ENCODE results near the gene ECD. TPM values are rescaled to one million over a fixed set of nuclear protein-coding genes. Genes with fewer than 3 reads are reported as not detected.

ECD gene
- polyA plus RNA-seq (2013, experiment 1 of 2), result 36.9 TPM
- 36.5 TPM for polyA plus RNA-seq (2013, experiment 2 of 2)

- Histone ChIP-seq H3K9ac (ENCODE audit: low read depth, low read length) (peak within 1 kb of the TSS; percentile 92), H3K9me3 (ENCODE audit: insufficient read depth, low read depth, low read length) (no peaks in the 10 kb centered on the region), H3K36me3 (ENCODE audit: insufficient read depth, low read length) (peaks cover 16% of the 10 kb centered on the region), H3K27me3 (ENCODE audit: insufficient read depth, low read length) (no peaks in the 10 kb centered on the region), H3K4me1 (ENCODE audit: insufficient read depth, low read length) (0 out of 2 replicates have a peak, but pooled peaks cover 4% of the 10 kb centered on the region), H3K4me3 (ENCODE audit: low read length) (peak within 1 kb of the TSS; percentile 95), H3K27ac (ENCODE audit: low read depth, low read length) (peak within 1 kb of the TSS; percentile 89)
- under 1% methylated on average over 49 of the region's 49 CpGs for WGBS
Measured at GRCh38 chr10:73167783-73168464, at the start of gene ECD, which contains the start of gene FAM149B1. TSS of gene ECD (minus strand) at chr10:73168008. CDS start at chr10:73163937, 4,071 bp downstream. TSS of gene FAM149B1 (plus strand) at chr10:73168119. CDS start at chr10:73168340, 221 bp downstream.

DNA sequence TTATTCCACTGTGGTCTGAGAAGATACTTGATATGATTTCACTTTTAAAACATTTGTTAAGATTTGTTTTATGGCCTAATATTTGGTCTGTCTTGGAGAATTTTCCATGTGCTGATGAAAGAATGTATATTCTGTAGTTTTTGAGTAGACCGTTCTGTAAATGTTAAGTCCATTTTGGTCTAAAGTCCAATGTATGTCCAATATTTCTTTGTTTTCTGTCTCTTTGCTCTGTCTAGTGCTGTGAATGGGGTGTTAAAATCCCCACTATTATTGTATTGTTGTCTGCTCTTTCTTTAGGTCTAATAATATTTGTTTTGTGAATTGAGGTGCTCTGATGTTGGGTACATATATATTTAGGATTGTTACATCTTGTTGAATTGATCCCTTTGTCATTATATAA is 47.9 kb upstream of the ECD start:
- Histone ChIP-seq H3K27me3 (ENCODE audit: insufficient read depth, low read length) (no peaks in the 10 kb centered on the region), H3K9ac (ENCODE audit: low read depth, low read length) (no peak overlapping the region), H3K4me3 (ENCODE audit: low read length) (no peak overlapping the region), H3K9me3 (ENCODE audit: insufficient read depth, low read depth, low read length) (no peaks in the 10 kb centered on the region), H3K27ac (ENCODE audit: low read depth, low read length) (no peak overlapping the region), H3K4me1 (ENCODE audit: insufficient read depth, low read length) (no peaks in the 10 kb centered on the region), H3K36me3 (ENCODE audit: insufficient read depth, low read length) (peaks cover 23% of the 10 kb centered on the region)
- WGBS, result 100% methylated on average over 1 of the region's 1 CpG

DNA sequence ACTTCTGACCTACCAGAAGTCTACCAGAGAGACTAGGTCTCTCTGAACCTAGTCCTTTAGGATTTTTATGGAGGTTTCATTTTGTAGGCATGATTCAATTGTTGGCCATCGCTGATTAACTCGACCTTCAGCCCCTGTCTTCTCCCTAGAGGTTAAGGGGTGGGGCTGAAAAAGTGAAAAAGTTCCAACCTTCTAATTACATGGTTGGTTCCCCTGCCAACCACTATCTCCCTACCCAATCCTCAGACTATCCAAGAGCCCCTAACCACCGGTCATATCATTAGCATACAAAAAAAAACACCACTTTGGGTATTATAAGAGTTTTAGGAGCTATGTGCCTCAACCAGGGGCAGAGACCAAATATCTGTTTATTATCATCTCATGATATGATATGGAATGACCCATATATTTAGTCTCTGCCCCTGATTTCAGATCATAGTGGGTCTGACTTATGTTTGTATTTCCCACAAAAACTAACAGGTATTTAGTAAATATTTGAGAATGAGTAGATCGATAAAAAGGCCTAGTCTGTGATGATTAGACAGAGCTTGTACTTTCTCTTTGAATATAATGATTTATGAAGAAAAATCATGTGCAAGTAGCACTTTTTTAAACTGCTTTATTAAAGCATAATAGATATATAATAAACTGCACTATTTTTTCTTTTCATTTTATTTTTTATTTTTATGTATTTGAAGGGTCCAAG is 43.5 kb upstream of the ECD start:
- H3K4me1 ChIP-seq (ENCODE audit: insufficient read depth, low read length), result no peaks in the 10 kb centered on the region
- 100% methylated on average over 3 of the region's 4 CpGs for WGBS
- H3K27me3 ChIP-seq (ENCODE audit: insufficient read depth, low read length), result no peaks in the 10 kb centered on the region
- no peak overlapping the region for H3K4me3 ChIP-seq (ENCODE audit: low read length)
- peaks cover 23% of the 10 kb centered on the region for H3K36me3 ChIP-seq (ENCODE audit: insufficient read depth, low read length)
- H3K9ac ChIP-seq (ENCODE audit: low read depth, low read length), result no peak overlapping the region
- H3K9me3 ChIP-seq (ENCODE audit: insufficient read depth, low read depth, low read length), result peaks cover 10% of the 10 kb centered on the region
- H3K27ac ChIP-seq (ENCODE audit: low read depth, low read length), result no peak overlapping the region

DNA sequence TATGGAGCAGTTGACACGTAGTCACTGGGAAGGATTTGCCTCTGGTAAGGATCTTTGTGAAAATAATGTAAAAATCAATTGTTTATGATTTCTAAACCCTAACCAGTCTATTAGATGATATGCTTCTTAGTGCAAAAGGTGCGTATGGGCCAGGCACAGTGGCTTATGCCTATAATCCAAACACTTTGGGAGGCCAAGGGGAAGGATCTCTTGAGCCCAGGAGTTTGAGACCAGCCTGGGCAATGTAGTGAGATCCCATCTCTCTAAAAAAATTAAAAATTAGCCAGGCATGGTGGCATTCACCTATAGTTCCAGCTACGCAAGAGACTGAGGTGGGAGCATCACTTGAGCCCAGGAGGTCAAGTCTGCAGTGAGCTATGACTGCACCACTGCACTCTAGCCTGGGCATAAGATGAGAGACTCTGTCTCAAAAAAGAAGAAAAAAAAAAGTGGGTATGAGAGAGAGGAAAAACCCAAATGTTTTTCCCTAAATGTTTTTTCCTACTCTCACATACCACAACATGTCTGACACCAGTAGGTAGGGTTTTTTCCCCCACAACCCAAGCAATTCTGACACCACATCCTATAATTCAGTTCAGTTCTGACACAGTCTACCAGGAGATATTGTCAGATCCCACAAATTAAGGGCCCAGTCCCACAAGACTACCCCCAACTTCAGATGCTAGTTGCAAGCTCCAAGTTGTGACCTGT is 42.7 kb upstream of the ECD start:
- Histone ChIP-seq H3K27me3 (ENCODE audit: insufficient read depth, low read length) (no peaks in the 10 kb centered on the region), H3K4me3 (ENCODE audit: low read length) (no peak overlapping the region), H3K27ac (ENCODE audit: low read depth, low read length) (no peak overlapping the region), H3K4me1 (ENCODE audit: insufficient read depth, low read length) (no peaks in the 10 kb centered on the region), H3K36me3 (ENCODE audit: insufficient read depth, low read length) (peaks cover 29% of the 10 kb centered on the region), H3K9me3 (ENCODE audit: insufficient read depth, low read depth, low read length) (peaks cover 15% of the 10 kb centered on the region), H3K9ac (ENCODE audit: low read depth, low read length) (no peak overlapping the region)
- WGBS, result 92% methylated on average over 3 of the region's 3 CpGs

GRCh38 chr10:73209705-73210104 is 41.9 kb upstream of the ECD start:
- H3K27ac ChIP-seq (ENCODE audit: low read depth, low read length), result no peak overlapping the region
- H3K9ac ChIP-seq (ENCODE audit: low read depth, low read length), result no peak overlapping the region
- H3K9me3 ChIP-seq (ENCODE audit: insufficient read depth, low read depth, low read length), result peaks cover 15% of the 10 kb centered on the region
- H3K36me3 ChIP-seq (ENCODE audit: insufficient read depth, low read length), result peaks cover 29% of the 10 kb centered on the region
- no peaks in the 10 kb centered on the region for H3K27me3 ChIP-seq (ENCODE audit: insufficient read depth, low read length)
- H3K4me1 ChIP-seq (ENCODE audit: insufficient read depth, low read length), result no peaks in the 10 kb centered on the region
- WGBS, result 91% methylated on average over 1 of the region's 1 CpG
- no peak overlapping the region for H3K4me3 ChIP-seq (ENCODE audit: low read length)

DNA sequence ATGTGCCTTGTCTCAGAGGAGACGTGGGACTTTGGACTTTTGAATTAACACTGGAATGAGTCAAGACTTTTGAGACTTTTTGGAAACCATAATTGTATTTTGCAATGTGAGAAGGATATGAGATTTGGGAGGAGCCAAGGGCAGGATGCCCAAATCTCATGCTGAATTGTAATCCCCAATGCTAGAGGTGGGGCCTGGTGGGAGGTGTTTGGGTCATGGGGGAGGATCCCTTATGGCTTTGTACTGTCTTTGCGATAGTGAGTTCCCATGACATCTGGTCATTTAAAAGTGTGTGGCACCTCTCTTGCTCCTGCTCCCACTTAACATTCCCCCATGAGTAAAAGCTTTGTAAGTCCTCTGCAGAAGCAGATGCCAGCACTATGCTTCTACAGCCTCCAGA is 40.1 kb upstream of the ECD start:
- Histone ChIP-seq H3K4me3 (ENCODE audit: low read length) (no peak overlapping the region), H3K9me3 (ENCODE audit: insufficient read depth, low read depth, low read length) (peaks cover 15% of the 10 kb centered on the region), H3K9ac (ENCODE audit: low read depth, low read length) (no peak overlapping the region), H3K27ac (ENCODE audit: low read depth, low read length) (no peak overlapping the region), H3K4me1 (ENCODE audit: insufficient read depth, low read length) (no peaks in the 10 kb centered on the region), H3K36me3 (ENCODE audit: insufficient read depth, low read length) (peaks cover 29% of the 10 kb centered on the region), H3K27me3 (ENCODE audit: insufficient read depth, low read length) (no peaks in the 10 kb centered on the region)
- WGBS, result 93% methylated on average over 2 of the region's 2 CpGs

DNA sequence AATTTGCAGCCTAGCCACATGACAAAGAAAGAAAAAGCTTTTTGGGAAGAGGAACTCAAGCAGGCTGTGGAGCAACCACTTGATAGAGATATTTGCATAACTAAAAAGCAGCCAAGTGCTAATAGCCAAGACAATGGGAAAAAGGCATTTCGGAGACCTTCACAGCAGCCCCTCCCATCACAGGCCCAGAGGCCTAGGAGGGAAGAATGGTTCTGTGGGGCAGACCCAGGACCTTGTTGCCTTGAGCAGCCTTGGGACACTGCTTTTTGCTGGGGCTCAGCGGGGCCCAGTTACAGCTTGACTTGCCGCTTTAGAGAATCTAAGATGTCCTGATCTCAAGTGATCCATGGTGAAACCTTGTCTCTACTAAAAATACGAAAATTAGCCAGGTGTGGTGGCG is 38.6 kb upstream of the ECD start:
- Histone ChIP-seq H3K9me3 (ENCODE audit: insufficient read depth, low read depth, low read length) (peaks cover 15% of the 10 kb centered on the region), H3K4me1 (ENCODE audit: insufficient read depth, low read length) (no peaks in the 10 kb centered on the region), H3K9ac (ENCODE audit: low read depth, low read length) (no peak overlapping the region), H3K27ac (ENCODE audit: low read depth, low read length) (no peak overlapping the region), H3K4me3 (ENCODE audit: low read length) (no peak overlapping the region), H3K27me3 (ENCODE audit: insufficient read depth, low read length) (no peaks in the 10 kb centered on the region), H3K36me3 (ENCODE audit: insufficient read depth, low read length) (peaks cover 27% of the 10 kb centered on the region)
- 96% methylated on average over 5 of the region's 5 CpGs for WGBS

DNA sequence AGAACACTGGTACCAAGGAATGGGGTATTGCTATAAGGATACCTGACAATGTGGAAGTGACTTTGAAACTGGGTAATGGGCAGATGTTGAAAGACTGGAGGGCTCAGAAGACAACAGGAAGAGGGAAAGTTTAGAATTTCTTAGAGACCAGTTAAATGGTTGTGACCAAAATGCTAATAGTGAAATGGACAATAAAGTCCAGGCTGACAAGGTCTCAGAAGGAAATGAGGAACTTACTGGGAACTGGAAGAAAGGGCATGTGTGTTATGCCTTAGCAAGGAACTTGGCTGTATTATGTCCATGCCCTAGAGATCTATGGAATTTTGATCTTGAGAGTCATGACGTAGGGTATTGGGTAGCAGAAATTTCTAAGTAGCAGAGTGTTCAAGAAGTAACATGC is 38.1 kb upstream of the ECD start:
- no peak overlapping the region for H3K27ac ChIP-seq (ENCODE audit: low read depth, low read length)
- 93% methylated on average over 1 of the region's 1 CpG for WGBS
- no peaks in the 10 kb centered on the region for H3K4me1 ChIP-seq (ENCODE audit: insufficient read depth, low read length)
- peaks cover 15% of the 10 kb centered on the region for H3K9me3 ChIP-seq (ENCODE audit: insufficient read depth, low read depth, low read length)
- no peak overlapping the region for H3K9ac ChIP-seq (ENCODE audit: low read depth, low read length)
- H3K27me3 ChIP-seq (ENCODE audit: insufficient read depth, low read length), result no peaks in the 10 kb centered on the region
- peaks cover 25% of the 10 kb centered on the region for H3K36me3 ChIP-seq (ENCODE audit: insufficient read depth, low read length)
- no peak overlapping the region for H3K4me3 ChIP-seq (ENCODE audit: low read length)

DNA sequence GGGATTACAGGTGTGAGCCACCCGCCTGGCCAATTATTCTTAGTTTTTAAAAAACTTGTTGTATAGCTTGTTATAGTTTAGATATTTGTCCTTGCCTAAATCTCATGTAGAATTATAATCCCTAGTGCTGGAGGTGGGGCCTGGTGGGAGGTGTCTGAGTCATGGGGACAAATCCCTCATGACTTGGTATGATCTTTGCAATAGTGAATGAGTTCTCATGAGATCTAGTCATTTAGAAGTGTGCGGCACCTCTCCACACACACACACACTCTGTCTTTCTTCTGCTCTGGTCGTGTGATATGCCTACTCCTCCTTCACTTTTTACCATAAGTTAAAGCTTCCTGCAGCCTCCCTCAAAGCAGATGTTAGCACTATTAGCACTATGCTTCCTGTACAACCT is 37.3 kb upstream of the ECD start:
- H3K9me3 ChIP-seq (ENCODE audit: insufficient read depth, low read depth, low read length), result peaks cover 15% of the 10 kb centered on the region
- no peak overlapping the region for H3K27ac ChIP-seq (ENCODE audit: low read depth, low read length)
- 97% methylated on average over 3 of the region's 3 CpGs for WGBS
- no peak overlapping the region for H3K9ac ChIP-seq (ENCODE audit: low read depth, low read length)
- H3K27me3 ChIP-seq (ENCODE audit: insufficient read depth, low read length), result no peaks in the 10 kb centered on the region
- no peak overlapping the region for H3K4me3 ChIP-seq (ENCODE audit: low read length)
- H3K36me3 ChIP-seq (ENCODE audit: insufficient read depth, low read length), result peaks cover 18% of the 10 kb centered on the region
- no peaks in the 10 kb centered on the region for H3K4me1 ChIP-seq (ENCODE audit: insufficient read depth, low read length)

DNA sequence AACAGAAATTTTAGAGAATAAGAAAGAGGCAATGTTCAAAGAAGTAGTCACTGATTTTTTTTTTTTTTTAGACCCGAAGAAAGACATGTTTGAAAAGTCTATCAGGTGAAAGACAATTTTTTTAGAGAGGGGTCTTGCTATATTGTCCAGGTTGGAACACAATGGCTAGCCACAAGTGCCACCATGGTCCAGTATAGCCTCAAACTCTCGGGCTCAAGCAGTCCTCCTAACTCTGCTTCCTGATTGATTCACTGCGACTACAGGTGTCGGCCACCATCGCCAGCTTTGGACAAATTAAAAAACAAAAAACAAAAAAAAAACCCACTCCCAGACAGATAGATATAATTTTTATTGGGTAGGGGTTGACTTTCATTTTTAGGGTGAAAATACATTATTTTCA is 22.4 kb upstream of the ECD start:
- Histone ChIP-seq H3K9me3 (ENCODE audit: insufficient read depth, low read depth, low read length) (no peaks in the 10 kb centered on the region), H3K27me3 (ENCODE audit: insufficient read depth, low read length) (no peaks in the 10 kb centered on the region), H3K4me3 (ENCODE audit: low read length) (no peak overlapping the region), H3K36me3 (ENCODE audit: insufficient read depth, low read length) (peaks cover 10% of the 10 kb centered on the region), H3K27ac (ENCODE audit: low read depth, low read length) (no peak overlapping the region), H3K4me1 (ENCODE audit: insufficient read depth, low read length) (no peaks in the 10 kb centered on the region), H3K9ac (ENCODE audit: low read depth, low read length) (no peak overlapping the region)
- 93% methylated on average over 5 of the region's 5 CpGs for WGBS

- Histone ChIP-seq H3K4me3 (ENCODE audit: low read length) (no peak overlapping the region), H3K9ac (ENCODE audit: low read depth, low read length) (no peak overlapping the region), H3K27ac (ENCODE audit: low read depth, low read length) (no peak overlapping the region), H3K27me3 (ENCODE audit: insufficient read depth, low read length) (no peaks in the 10 kb centered on the region), H3K4me1 (ENCODE audit: insufficient read depth, low read length) (no peaks in the 10 kb centered on the region), H3K9me3 (ENCODE audit: insufficient read depth, low read depth, low read length) (no peaks in the 10 kb centered on the region), H3K36me3 (ENCODE audit: insufficient read depth, low read length) (peaks cover 14% of the 10 kb centered on the region)
- no CpG with 5 or more reads among the region's 1 CpG for WGBS
Measured at GRCh38 chr10:73186266-73186665, 18.5 kb upstream of the ECD start.
